ENCODE results near the gene NPY. TPM values are rescaled to one million over a fixed set of nuclear protein-coding genes. Genes with fewer than 3 reads are reported as not detected.

The NPY gene
- total RNA-seq, 4 donors from 2014 or later, result not detected

- no peak for DNase-seq
- 26 to 35% methylated on average over 4 of the region's 4 CpGs for WGBS, 2 donors (ENCODE audit: low coverage in 1 of 2)
- Histone ChIP-seq H3K27me3 (no peaks in the 10 kb centered on the region), H3K4me1 (no peaks in the 10 kb centered on the region), H3K4me3 (no peak overlapping the region), H3K9me3 (no peaks in the 10 kb centered on the region), H3K36me3 (no peaks in the 10 kb centered on the region), H3K27ac (no peak overlapping the region)
- in situ Hi-C loops (cut with MboI; ENCODE audit: low pct_ligation_motif_present in 1 of 4, low pct_unique_long_range_greater_than_20kb in 1 of 4, low sequenced_read_pairs in 3 of 4), result no loop called here
- intact Hi-C loops (cut with DNase I; ENCODE audit: low total_unique reads), result no loop called here
- TF ChIP-seq, protein P1, sequence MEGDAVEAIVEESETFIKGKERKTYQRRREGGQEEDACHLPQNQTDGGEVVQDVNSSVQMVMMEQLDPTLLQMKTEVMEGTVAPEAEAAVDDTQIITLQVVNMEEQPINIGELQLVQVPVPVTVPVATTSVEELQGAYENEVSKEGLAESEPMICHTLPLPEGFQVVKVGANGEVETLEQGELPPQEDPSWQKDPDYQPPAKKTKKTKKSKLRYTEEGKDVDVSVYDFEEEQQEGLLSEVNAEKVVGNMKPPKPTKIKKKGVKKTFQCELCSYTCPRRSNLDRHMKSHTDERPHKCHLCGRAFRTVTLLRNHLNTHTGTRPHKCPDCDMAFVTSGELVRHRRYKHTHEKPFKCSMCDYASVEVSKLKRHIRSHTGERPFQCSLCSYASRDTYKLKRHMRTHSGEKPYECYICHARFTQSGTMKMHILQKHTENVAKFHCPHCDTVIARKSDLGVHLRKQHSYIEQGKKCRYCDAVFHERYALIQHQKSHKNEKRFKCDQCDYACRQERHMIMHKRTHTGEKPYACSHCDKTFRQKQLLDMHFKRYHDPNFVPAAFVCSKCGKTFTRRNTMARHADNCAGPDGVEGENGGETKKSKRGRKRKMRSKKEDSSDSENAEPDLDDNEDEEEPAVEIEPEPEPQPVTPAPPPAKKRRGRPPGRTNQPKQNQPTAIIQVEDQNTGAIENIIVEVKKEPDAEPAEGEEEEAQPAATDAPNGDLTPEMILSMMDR (IDR thresholded peaks at IDR 0.05), result no peak
- TF ChIP-seq POLR2A (IDR thresholded peaks at IDR 0.05), result no peak
- TF ChIP-seq EP300 (IDR thresholded peaks at IDR 0.05; ENCODE audit: low read depth), result no peak
- no peak for TF ChIP-seq POLR2AphosphoS5 (IDR thresholded peaks at IDR 0.05)
These were observed 12.1 kb upstream of the NPY start for GRCh38 chr7:24271938-24272337.

GRCh38 chr7:24279512-24279911, 4.5 kb upstream of the NPY start:
- Histone ChIP-seq H3K4me3 (no peak overlapping the region), H3K27ac (no peak overlapping the region), H3K9me3 (no peaks in the 10 kb centered on the region), H3K27me3 (peaks cover 41% of the 10 kb centered on the region), H3K36me3 (no peaks in the 10 kb centered on the region), H3K4me1 (peaks cover 0 to 11% (median 3%) of the 10 kb centered on the region in 4 donors)
- intact Hi-C loops (cut with DNase I; ENCODE audit: low total_unique reads) (no loop called here), in situ Hi-C loops (cut with MboI; ENCODE audit: low pct_ligation_motif_present in 1 of 4, low pct_unique_long_range_greater_than_20kb in 1 of 4, low sequenced_read_pairs in 3 of 4) (loop anchor here in 1 of 4 donors (25.0 kb wide), 1 partner anchor 383 kb away; no protein-coding TSS in a partner anchor)
- no peak for DNase-seq
- no peak for TF ChIP-seq POLR2A (IDR thresholded peaks at IDR 0.05)
- TF ChIP-seq EP300 (IDR thresholded peaks at IDR 0.05; ENCODE audit: low read depth), result no peak
- no peak for TF ChIP-seq POLR2AphosphoS5 (IDR thresholded peaks at IDR 0.05)
- TF ChIP-seq, protein P1 (IDR thresholded peaks at IDR 0.05), result no peak

- Histone ChIP-seq H3K27ac (no peak overlapping the region), H3K4me1 (peaks cover 0 to 19% (median 3%) of the 10 kb centered on the region in 4 donors), H3K9me3 (no peaks in the 10 kb centered on the region), H3K36me3 (no peaks in the 10 kb centered on the region), H3K27me3 (peaks cover 80% of the 10 kb centered on the region), H3K4me3 (peak overlapping the region in 1 of 4 donors; percentile 7)
- intact Hi-C loops (cut with DNase I; ENCODE audit: low total_unique reads), result no loop called here
- in situ Hi-C loops (cut with MboI; ENCODE audit: low pct_ligation_motif_present in 1 of 4, low pct_unique_long_range_greater_than_20kb in 1 of 4, low sequenced_read_pairs in 3 of 4), result loop anchor here in 1 of 4 donors (25.0 kb wide), 1 partner anchor 379 kb away; no protein-coding TSS in a partner anchor
- DNase-seq, result no peak
- WGBS, 2 donors (ENCODE audit: low coverage in 1 of 2), result 15 to 21% methylated on average over 4 to 19 of the region's 19 CpGs
- TF ChIP-seq POLR2AphosphoS5 (IDR thresholded peaks at IDR 0.05), result no peak
- TF ChIP-seq, protein P1 (IDR thresholded peaks at IDR 0.05), result no peak
- no peak for TF ChIP-seq POLR2A (IDR thresholded peaks at IDR 0.05)
- TF ChIP-seq EP300 (IDR thresholded peaks at IDR 0.05; ENCODE audit: low read depth), result no peak
These were observed 465 bp upstream of the NPY start for GRCh38 chr7:24283554-24283896.

DNA sequence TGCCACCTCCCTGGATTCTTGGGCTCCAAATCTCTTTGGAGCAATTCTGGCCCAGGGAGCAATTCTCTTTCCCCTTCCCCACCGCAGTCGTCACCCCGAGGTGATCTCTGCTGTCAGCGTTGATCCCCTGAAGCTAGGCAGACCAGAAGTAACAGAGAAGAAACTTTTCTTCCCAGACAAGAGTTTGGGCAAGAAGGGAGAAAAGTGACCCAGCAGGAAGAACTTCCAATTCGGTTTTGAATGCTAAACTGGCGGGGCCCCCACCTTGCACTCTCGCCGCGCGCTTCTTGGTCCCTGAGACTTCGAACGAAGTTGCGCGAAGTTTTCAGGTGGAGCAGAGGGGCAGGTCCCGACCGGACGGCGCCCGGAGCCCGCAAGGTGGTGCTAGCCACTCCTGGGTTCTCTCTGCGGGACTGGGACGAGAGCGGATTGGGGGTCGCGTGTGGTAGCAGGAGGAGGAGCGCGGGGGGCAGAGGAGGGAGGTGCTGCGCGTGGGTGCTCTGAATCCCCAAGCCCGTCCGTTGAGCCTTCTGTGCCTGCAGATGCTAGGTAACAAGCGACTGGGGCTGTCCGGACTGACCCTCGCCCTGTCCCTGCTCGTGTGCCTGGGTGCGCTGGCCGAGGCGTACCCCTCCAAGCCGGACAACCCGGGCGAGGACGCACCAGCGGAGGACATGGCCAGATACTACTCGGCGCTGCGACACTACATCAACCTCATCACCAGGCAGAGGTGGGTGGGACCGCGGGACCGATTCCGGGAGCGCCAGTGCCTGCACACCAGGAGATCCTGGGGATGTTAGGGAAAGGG, 913 bp downstream of the NPY start:
- intact Hi-C loops (cut with DNase I; ENCODE audit: low total_unique reads), result no loop called here
- WGBS, 2 donors (ENCODE audit: low coverage in 1 of 2), result 19% methylated on average over 50 of the region's 51 CpGs; no CpG with 5 or more reads in 1 of the 2 donors
- Histone ChIP-seq H3K4me1 (peaks cover 0 to 19% (median 3%) of the 10 kb centered on the region in 4 donors), H3K27me3 (peaks cover 91% of the 10 kb centered on the region), H3K36me3 (no peaks in the 10 kb centered on the region), H3K27ac (no peak overlapping the region), H3K9me3 (no peaks in the 10 kb centered on the region), H3K4me3 (peak overlapping the region in 1 of 4 donors; percentile 7)
- TF ChIP-seq EP300 (IDR thresholded peaks at IDR 0.05; ENCODE audit: low read depth) (no peak), POLR2A (IDR thresholded peaks at IDR 0.05) (no peak), POLR2AphosphoS5 (IDR thresholded peaks at IDR 0.05) (no peak)
- TF ChIP-seq, protein P1 (IDR thresholded peaks at IDR 0.05), result no peak
- no peak for DNase-seq
- in situ Hi-C loops (cut with MboI; ENCODE audit: low pct_ligation_motif_present in 1 of 4, low pct_unique_long_range_greater_than_20kb in 1 of 4, low sequenced_read_pairs in 3 of 4), result loop anchor here in 1 of 4 donors (25.0 kb wide), 1 partner anchor 377 kb away; no protein-coding TSS in a partner anchor

Measured in transverse colon (tissue), 4 donors.